SK-N-SH treated with all-trans-retinoic acid at 6 μM for 48 hours (cell line): Measurements from ENCODE around the gene ZDHHC4.

Source experiments
- ATAC-seq: fragments of 200-7000 bp; cut with Tn5 transposase; 3 replicates; pipeline ENCODE4 v1.9.1; 2020; ENCODE audit warnings: mild to moderate bottlenecking, moderate library complexity
- BACH2 ChIP-seq: fragments of 250-450 bp; sonication (Bioruptor Pico); IDR thresholded peaks from 2 replicates; pipeline ENCODE4 v1.9.0; 2021; ENCODE audit warnings: mild to moderate bottlenecking, borderline replicate concordance
- CSDC2 ChIP-seq: fragments of 250-450 bp; sonication (Bioruptor Pico); IDR thresholded peaks from 2 replicates; pipeline ENCODE4 v1.5.0; 2020; ENCODE audit warnings: mild to moderate bottlenecking, moderate library complexity
- GLIS3 ChIP-seq: fragments of 250-450 bp; sonication (Bioruptor Pico); IDR thresholded peaks from 2 replicates; pipeline ENCODE4 v1.5.0; 2020; ENCODE audit warnings: mild to moderate bottlenecking, moderate library complexity
- ISL1 ChIP-seq: fragments of 250-450 bp; sonication (Bioruptor Pico); IDR thresholded peaks from 2 replicates; pipeline ENCODE4 v2.1.2; 2022; ENCODE audit warnings: mild to moderate bottlenecking, moderate library complexity
- OSR1 ChIP-seq: fragments of 250-450 bp; sonication (Bioruptor Pico); IDR thresholded peaks from 2 replicates; pipeline ENCODE4 v1.8.0; 2022; ENCODE audit warnings: moderate library complexity, mild to moderate bottlenecking, inconsistent platforms
- POU6F1 ChIP-seq: fragments of 250-450 bp; sonication (Bioruptor Pico); IDR thresholded peaks from 2 replicates; pipeline ENCODE4 v1.8.0; 2021; ENCODE audit warnings: low read depth, mild to moderate bottlenecking, moderate library complexity, borderline replicate concordance
- RARB ChIP-seq: fragments of 250-450 bp; sonication (Bioruptor Pico); IDR thresholded peaks from 2 replicates; pipeline ENCODE4 v1.8.0; 2021; ENCODE audit warnings: mild to moderate bottlenecking, moderate library complexity
- SNAI2 ChIP-seq: fragments of 250-450 bp; sonication (Bioruptor Pico); IDR thresholded peaks from 2 replicates; pipeline ENCODE4 v1.5.0; 2020; ENCODE audit warnings: mild to moderate bottlenecking, moderate library complexity
- TOX ChIP-seq: fragments of 250-450 bp; sonication (Bioruptor Pico); IDR thresholded peaks from 2 replicates; pipeline ENCODE4 v1.8.0; 2021; ENCODE audit warnings: mild to moderate bottlenecking, moderate library complexity, borderline replicate concordance
- TSHZ2 ChIP-seq: fragments of 250-450 bp; sonication (Bioruptor Pico); IDR thresholded peaks from 2 replicates; pipeline ENCODE4 v1.5.0; 2020; ENCODE audit warnings: mild to moderate bottlenecking, moderate library complexity
- ZC3H10 ChIP-seq: fragments of 250-450 bp; sonication (Bioruptor Pico); IDR thresholded peaks from 2 replicates; pipeline ENCODE4 v1.5.1; 2021; ENCODE audit warnings: mild to moderate bottlenecking, moderate library complexity
- ZFP3 ChIP-seq: fragments of 250-450 bp; sonication (Bioruptor Pico); IDR thresholded peaks from 2 replicates; pipeline ENCODE4 v1.5.0; 2020; ENCODE audit warnings: mild to moderate bottlenecking, moderate library complexity
- ZFP30 ChIP-seq: fragments of 450-650 bp; formaldehyde crosslinking; IDR thresholded peaks from 2 replicates; pipeline ENCODE4 v1.5.0; 2022; ENCODE audit warnings: mild to moderate bottlenecking, moderate library complexity
- ZNF70 ChIP-seq: fragments of 450-650 bp; formaldehyde crosslinking; IDR thresholded peaks from 2 replicates; pipeline ENCODE4 v1.5.0; 2020; ENCODE audit warnings: mild to moderate bottlenecking, moderate library complexity
- ZNF8 ChIP-seq: fragments of 450-650 bp; formaldehyde crosslinking; IDR thresholded peaks from 2 replicates; pipeline ENCODE4 v1.5.0; 2020; ENCODE audit warnings: mild to moderate bottlenecking, moderate library complexity
- TF ChIP-seq, protein P1 (sequence below): fragments of 250-450 bp; sonication (Bioruptor Pico); IDR thresholded peaks from 2 replicates; pipeline ENCODE4 v1.5.1; 2021; ENCODE audit warnings: mild to moderate bottlenecking, moderate library complexity
- TF ChIP-seq, protein P2 (sequence below): fragments of 250-450 bp; sonication (Bioruptor Pico); IDR thresholded peaks from 2 replicates; pipeline ENCODE4 v1.5.1; 2020; ENCODE audit warnings: low read depth, mild to moderate bottlenecking, moderate library complexity
- TF ChIP-seq, protein P3 (sequence below): fragments of 250-450 bp; sonication (Bioruptor Pico); IDR thresholded peaks from 2 replicates; pipeline ENCODE4 v1.8.0; 2020; ENCODE audit warnings: mild to moderate bottlenecking, moderate library complexity, borderline replicate concordance

ZDHHC4 gene

DNA sequence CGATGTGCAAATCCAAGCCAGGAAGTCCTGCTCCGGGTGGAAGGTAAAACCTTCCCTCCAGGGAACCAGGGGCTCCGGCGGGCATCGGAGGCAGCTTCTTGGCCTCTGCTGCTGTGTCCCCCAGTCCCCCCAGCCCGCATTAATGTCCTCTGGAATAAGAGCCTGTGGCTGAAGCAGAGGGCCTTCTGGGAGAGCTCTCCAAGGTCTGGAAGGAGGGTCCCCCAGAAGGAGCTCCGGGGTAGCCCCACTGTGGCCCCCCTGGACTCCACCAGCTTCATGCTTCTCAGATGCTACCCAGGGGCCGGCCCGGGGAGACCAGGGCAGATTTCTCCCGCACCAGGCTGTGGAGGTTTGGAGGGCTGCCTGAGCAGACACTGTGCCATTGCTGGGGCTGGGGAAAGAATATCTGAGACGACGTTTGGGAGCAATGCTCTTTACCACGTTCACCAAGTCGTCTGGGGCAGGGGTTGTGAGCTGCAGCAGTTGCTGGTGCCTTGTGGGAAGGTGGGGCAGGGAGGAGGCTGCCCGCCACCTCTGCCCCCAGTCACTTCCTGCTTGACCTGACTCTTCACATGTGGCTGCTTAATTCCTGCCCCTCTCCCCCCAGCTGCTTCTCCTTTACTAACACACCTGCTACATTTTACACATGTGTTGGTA is 46.5 kb downstream of the ZDHHC4 start:
- no peak for ATAC-seq

DNA sequence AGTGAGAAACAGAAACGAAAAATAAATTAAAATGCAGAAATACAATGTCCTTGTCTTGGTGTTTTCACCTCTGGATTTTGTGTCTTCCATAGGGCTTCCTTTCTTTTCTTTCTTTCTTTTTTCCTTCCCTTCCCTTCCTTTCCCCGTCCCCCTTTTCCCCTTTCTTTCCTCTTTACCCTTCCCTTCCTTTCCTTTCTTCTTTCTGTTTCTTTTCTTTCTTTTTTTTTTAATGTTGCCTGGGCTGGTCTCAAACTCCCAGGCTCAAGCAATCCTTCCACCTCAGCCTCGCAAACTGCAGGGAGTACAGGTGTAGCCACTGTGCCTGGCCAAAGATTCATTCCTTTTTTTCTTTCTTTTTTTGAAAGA is 47.0 kb downstream of the ZDHHC4 start:
- TF ChIP-seq ZNF8 (no peak), ISL1 (no peak), CSDC2 (no peak), TSHZ2 (CRISPR knock-in tag) (no peak), OSR1 (CRISPR knock-in tag) (no peak), ZC3H10 (CRISPR knock-in tag) (no peak)
- TF ChIP-seq, protein P1, sequence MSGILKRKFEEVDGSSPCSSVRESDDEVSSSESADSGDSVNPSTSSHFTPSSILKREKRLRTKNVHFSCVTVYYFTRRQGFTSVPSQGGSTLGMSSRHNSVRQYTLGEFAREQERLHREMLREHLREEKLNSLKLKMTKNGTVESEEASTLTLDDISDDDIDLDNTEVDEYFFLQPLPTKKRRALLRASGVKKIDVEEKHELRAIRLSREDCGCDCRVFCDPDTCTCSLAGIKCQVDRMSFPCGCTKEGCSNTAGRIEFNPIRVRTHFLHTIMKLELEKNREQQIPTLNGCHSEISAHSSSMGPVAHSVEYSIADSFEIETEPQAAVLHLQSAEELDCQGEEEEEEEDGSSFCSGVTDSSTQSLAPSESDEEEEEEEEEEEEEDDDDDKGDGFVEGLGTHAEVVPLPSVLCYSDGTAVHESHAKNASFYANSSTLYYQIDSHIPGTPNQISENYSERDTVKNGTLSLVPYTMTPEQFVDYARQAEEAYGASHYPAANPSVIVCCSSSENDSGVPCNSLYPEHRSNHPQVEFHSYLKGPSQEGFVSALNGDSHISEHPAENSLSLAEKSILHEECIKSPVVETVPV: no peak
- ATAC-seq: no peak

More for the DNA sequence above, 46.5 kb downstream of the ZDHHC4 start:
- TF ChIP-seq, protein P1: no peak
- TF ChIP-seq POU6F1 (CRISPR knock-in tag) (no peak), BACH2 (CRISPR knock-in tag) (no peak), RARB (CRISPR knock-in tag) (no peak), CSDC2 (no peak), GLIS3 (CRISPR knock-in tag) (no peak), ZFP3 (no peak), SNAI2 (CRISPR knock-in tag) (no peak)
- TF ChIP-seq, protein P2, sequence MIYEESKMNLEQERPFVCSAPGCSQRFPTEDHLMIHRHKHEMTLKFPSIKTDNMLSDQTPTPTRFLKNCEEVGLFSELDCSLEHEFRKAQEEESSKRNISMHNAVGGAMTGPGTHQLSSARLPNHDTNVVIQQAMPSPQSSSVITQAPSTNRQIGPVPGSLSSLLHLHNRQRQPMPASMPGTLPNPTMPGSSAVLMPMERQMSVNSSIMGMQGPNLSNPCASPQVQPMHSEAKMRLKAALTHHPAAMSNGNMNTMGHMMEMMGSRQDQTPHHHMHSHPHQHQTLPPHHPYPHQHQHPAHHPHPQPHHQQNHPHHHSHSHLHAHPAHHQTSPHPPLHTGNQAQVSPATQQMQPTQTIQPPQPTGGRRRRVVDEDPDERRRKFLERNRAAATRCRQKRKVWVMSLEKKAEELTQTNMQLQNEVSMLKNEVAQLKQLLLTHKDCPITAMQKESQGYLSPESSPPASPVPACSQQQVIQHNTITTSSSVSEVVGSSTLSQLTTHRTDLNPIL (CRISPR knock-in tag): no peak
- TF ChIP-seq, protein P3, sequence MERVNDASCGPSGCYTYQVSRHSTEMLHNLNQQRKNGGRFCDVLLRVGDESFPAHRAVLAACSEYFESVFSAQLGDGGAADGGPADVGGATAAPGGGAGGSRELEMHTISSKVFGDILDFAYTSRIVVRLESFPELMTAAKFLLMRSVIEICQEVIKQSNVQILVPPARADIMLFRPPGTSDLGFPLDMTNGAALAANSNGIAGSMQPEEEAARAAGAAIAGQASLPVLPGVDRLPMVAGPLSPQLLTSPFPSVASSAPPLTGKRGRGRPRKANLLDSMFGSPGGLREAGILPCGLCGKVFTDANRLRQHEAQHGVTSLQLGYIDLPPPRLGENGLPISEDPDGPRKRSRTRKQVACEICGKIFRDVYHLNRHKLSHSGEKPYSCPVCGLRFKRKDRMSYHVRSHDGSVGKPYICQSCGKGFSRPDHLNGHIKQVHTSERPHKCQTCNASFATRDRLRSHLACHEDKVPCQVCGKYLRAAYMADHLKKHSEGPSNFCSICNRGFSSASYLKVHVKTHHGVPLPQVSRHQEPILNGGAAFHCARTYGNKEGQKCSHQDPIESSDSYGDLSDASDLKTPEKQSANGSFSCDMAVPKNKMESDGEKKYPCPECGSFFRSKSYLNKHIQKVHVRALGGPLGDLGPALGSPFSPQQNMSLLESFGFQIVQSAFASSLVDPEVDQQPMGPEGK (CRISPR knock-in tag): no peak

GRCh38 chr7:6628045-6628444 is 50.8 kb downstream of the ZDHHC4 start:
- TF ChIP-seq, protein P3 (CRISPR knock-in tag): no peak
- TF ChIP-seq BACH2 (CRISPR knock-in tag): no peak
- no peak for TF ChIP-seq TOX (CRISPR knock-in tag)
- no peak for TF ChIP-seq ZNF70 (CRISPR knock-in tag)
- TF ChIP-seq RARB (CRISPR knock-in tag): no peak
- TF ChIP-seq, protein P1: no peak
- no peak for TF ChIP-seq ZFP30 (CRISPR knock-in tag)
- no peak for TF ChIP-seq CSDC2
- no peak for TF ChIP-seq ZNF8
- TF ChIP-seq, all 23 proteins: peak for 0
- ATAC-seq: no peak
